ENCODE measurements around the gene ZNF423. TPM values are rescaled to one million over a fixed set of nuclear protein-coding genes. Genes with fewer than 3 reads are reported as not detected.

The ZNF423 gene
- total and polyA plus RNA-seq, 2 experiments from 2014 or later = 14.9 to 41.8 TPM

GRCh38 chr16:49713770-49714169 lies 142.1 kb downstream of the ZNF423 start (continued):
- no peak for TF ChIP-seq ZNF462 (CRISPR knock-in tag; IDR thresholded peaks at IDR 0.05)

- Histone ChIP-seq H4K20me1 (replicated peaks; ENCODE audit: insufficient read depth) (no peaks in the 10 kb centered on the region; the same call in 1 of the 2 replicates), H3K4me2 (no peak overlapping the region), H3K36me3 (ENCODE audit: insufficient read depth) (no peaks in the 10 kb centered on the region), H3K9me2 (ENCODE audit: insufficient read depth) (no peaks in the 10 kb centered on the region), H3K4me3 (no peak overlapping the region), H3K4me1 (ENCODE audit: insufficient read depth) (peaks cover 23% of the 10 kb centered on the region), H3K27ac (ENCODE audit: low read depth) (no peak overlapping the region), H3F3A (replicated peaks; ENCODE audit: low read depth) (no peaks in the 10 kb centered on the region), H2AFZ (no peak overlapping the region), H3K27me3 (ENCODE audit: insufficient read depth) (no peaks in the 10 kb centered on the region), H3K79me2 (replicated peaks; ENCODE audit: insufficient read depth) (peaks cover 10% of the 10 kb centered on the region)
- ATAC-seq (no peak), DNase-seq (ENCODE audit: low spot score) (no peak)
- H3K9me3 Mint-ChIP-seq = no peaks in the 10 kb centered on the region
- H3K27ac Mint-ChIP-seq = no peak overlapping the region
- H3K27me3 Mint-ChIP-seq (ENCODE audit: insufficient read depth, low read depth, poor library complexity) = peaks cover 5% of the 10 kb centered on the region
- no peak overlapping the region for H3K4me3 Mint-ChIP-seq
- peaks cover 9% of the 10 kb centered on the region; the same call in 1 of the 3 replicates for H3K36me3 Mint-ChIP-seq (ENCODE audit: low read depth)
- peaks cover 54% of the 10 kb centered on the region for H3K4me1 Mint-ChIP-seq
- TF ChIP-seq JUNB (IDR thresholded peaks at IDR 0.05; ENCODE audit: unreplicated experiment) = no peak
- no peak for TF ChIP-seq NANOG (IDR thresholded peaks at IDR 0.05; ENCODE audit: borderline replicate concordance)
- TF ChIP-seq ZNF331 (CRISPR knock-in tag; IDR thresholded peaks at IDR 0.05; ENCODE audit: low read depth) = no peak
- no peak for TF ChIP-seq CREB1 (CRISPR knock-in tag; IDR thresholded peaks at IDR 0.05; ENCODE audit: low read depth)
- no peak for TF ChIP-seq EZH2phosphoT487 (IDR thresholded peaks at IDR 0.05; ENCODE audit: unreplicated experiment)
- no peak for TF ChIP-seq REST (IDR thresholded peaks at IDR 0.05; ENCODE audit: unreplicated experiment)
- TF ChIP-seq CTCF (conservative IDR thresholded peaks at IDR 0.05; ENCODE audit: low read depth in 2 of 2) = no peak
- no peak for TF ChIP-seq EZH2 (IDR thresholded peaks at IDR 0.05; ENCODE audit: low read depth, unreplicated experiment)
- TF ChIP-seq ZNF114 (CRISPR knock-in tag; IDR thresholded peaks at IDR 0.05) = no peak
Observed at GRCh38 chr16:49712542-49712941, 143.4 kb downstream of the ZNF423 start.
